Camera-type eye (tissue), 1 donor: Measurements from ENCODE around the gene POLR2J2. TPM values are rescaled to one million over a fixed set of nuclear protein-coding genes. Genes with fewer than 3 reads are reported as not detected.

Source experiments
- total RNA-seq: library from RNA; depleted of rRNA; stranded (reverse); fragments of >200 nt; gene quantifications from one replicate; pipeline ENCODE4 v1.2.3, GENCODE V29; 2014

The POLR2J2 gene
- total RNA-seq, result 7.2 TPM

DNA sequence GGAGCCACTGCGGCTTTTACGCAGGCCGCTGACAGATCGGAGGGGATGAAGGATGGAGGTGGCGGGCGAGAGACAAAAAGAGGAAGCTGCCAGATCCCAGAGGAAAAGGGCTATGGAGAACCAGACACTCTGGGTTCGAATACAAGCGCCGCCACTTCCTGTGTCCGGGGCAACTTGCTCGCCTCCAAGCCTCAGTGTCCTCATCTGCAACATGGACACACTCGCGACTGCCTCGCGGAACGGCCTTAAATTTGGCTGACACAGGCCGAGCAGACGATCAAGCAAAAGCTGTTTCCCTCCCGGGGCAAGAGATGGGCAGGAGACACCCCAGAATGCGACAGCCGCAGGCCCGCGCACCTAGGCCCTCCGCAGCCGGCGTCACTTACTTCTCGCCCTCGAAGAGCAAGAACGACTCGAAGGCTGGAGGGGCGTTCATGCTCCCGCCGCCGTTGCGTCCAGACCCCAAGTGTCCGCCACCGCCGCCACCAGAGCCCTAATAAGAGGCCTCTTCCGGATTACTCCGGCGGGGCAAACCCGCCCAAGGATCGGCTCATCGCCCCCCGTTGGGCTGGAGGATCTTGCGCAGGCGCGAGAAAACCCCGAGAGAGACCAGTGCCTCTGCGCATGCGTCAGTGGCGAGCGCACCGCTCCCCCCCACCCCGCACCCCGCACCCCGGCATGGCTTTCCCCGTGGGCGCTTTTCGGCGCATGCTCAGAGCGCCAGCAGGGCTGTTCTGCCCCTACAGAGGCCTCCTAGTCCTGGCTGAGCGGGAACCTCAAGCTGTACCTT, at the start of gene POLR2J2:
Gene POLR2J2, minus strand, starts transcription at position 498 of the 790 bp plus-strand sequence. Its CDS starts 62 bp downstream, at position 436.

DNA sequence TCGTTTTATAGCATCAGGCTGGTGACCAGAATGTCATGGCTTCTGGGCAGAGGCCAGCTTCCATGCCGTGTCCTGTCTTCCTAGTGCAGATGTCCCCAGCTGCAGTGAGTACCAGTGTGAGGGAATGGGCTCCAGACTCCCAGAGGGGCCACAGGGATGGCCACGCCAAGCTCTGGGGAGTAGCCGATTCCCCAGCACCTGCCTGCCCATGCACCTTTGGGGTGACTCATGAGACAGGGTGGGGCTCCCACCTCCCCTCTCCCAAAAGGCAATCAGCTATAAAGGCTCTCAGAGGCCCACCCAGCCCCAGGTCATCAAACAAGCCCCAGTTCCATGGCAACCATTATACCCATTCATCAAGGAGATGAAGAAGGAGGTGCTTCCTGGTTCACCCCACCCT, 21.5 kb downstream of the POLR2J2 start, which contains the start of gene SPDYE2B:
Gene SPDYE2B, plus strand, starts transcription at position 396 of the 400 bp plus-strand sequence. CDS start 2,030 bp downstream, outside the sequence.

DNA sequence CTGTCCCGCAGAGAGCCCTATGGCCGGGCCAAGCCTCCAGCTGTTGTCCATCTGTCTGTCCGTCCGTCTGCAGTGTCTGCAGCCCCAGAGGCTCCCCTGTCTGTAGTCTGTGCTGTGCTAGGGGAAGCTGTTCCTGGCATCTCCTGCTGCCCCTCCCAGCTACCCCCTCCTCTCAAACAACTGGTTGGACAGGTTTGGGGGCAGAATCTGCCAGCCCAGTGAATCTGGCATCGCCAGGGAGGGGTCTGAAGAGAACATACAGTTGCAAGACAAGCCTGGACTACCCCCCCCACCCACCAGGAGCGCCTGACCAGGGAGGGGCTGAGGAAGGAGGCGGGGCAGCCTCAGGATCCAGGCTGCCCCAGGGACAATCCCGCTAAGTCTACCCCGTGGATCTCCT, 28.8 kb downstream of the POLR2J2 start, which contains the start of gene UPK3BL1:
Gene UPK3BL1, minus strand, starts transcription at position 101 of the 400 bp plus-strand sequence. Its CDS starts 50 bp downstream, at position 51.

DNA sequence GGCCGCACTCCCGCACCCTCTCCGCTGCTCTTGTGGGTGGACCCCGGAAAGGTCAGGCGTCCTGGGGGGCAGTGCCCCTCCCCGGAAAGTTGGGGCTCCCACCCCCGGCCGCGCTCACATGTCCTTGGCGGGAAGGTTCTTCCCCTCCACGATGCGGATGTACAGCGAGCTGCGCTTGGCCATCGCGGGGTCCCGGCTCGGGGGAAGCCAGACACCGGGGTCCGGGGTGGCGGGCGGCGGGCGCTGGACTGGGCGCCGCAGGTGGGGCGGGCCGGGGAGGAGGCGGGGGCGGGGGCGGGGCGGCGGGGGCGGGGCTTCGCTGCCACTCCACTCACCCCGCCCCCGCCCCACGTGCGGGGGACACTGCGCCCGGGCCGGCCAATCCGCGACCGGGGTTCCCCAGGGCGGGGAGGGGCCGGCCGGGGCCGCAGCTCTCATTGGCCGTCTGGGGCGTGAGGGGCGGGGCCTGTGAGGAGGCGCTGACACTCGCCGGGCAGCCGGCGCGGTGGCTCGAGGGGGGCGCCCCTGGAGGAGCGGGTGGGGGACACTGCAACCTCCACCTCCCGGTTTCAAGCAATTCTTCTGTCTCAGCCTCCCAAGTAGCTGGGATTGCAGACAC, 54.8 kb downstream of the POLR2J2 start, which contains the start of gene RASA4:
Gene RASA4, minus strand, starts transcription at position 250 of the 619 bp plus-strand sequence. Its CDS starts 67 bp downstream, at position 183.

Other genes starting within 250 kb of the POLR2J2 start
- gene ORAI2, start 238.1 kb downstream of the POLR2J2 start, total RNA-seq, result 41.8 TPM
- 29.9 TPM for gene ALKBH4, start 206.8 kb downstream of the POLR2J2 start, total RNA-seq
- 26.1 TPM for gene LRWD1, start 206.7 kb downstream of the POLR2J2 start, total RNA-seq
- 5.1 TPM for gene POLR2J, start 192.7 kb downstream of the POLR2J2 start, total RNA-seq
- 42.7 TPM for gene RASA4B, start 153.9 kb downstream of the POLR2J2 start, total RNA-seq
- gene UPK3BL2, start 128.0 kb downstream of the POLR2J2 start, total RNA-seq, result 64.4 TPM
- gene SPDYE2, start 120.4 kb downstream of the POLR2J2 start, total RNA-seq, result 0.27 TPM
- 36.0 TPM for gene POLR2J3, start 99.1 kb downstream of the POLR2J2 start, total RNA-seq
- 208 TPM for gene RASA4, start 54.9 kb downstream of the POLR2J2 start, total RNA-seq
- gene UPK3BL1, start 28.9 kb downstream of the POLR2J2 start, total RNA-seq, result 181 TPM
- gene SPDYE2B, start 21.3 kb downstream of the POLR2J2 start, total RNA-seq, result not detected
- 25.0 TPM for gene FAM185A, start 77.3 kb upstream of the POLR2J2 start, total RNA-seq
- gene LRRC17, start 241.3 kb upstream of the POLR2J2 start, total RNA-seq, result 46.9 TPM